Head of caudate nucleus (tissue), 42 donors: ENCODE results near the gene IREB2.

Source experiments
- DNase-seq, 42 donors: peaks; one replicate each; pipeline versions ENCODE4 v3.0.0 to v3.0.0-alpha.2; 2020 to 2021; ENCODE audit warnings: mixed read lengths in 7 of 42
- intact Hi-C: fragments of 100-400 bp; cut with DNase I; formaldehyde crosslinking; loops from one replicate; pipeline ENCODE4 v1.15.0; 2022

IREB2 gene

GRCh38 chr15:78405336-78405924, 32.6 kb upstream of the IREB2 start:
- intact Hi-C loops: no loop called here
- no peak for DNase-seq

DNA sequence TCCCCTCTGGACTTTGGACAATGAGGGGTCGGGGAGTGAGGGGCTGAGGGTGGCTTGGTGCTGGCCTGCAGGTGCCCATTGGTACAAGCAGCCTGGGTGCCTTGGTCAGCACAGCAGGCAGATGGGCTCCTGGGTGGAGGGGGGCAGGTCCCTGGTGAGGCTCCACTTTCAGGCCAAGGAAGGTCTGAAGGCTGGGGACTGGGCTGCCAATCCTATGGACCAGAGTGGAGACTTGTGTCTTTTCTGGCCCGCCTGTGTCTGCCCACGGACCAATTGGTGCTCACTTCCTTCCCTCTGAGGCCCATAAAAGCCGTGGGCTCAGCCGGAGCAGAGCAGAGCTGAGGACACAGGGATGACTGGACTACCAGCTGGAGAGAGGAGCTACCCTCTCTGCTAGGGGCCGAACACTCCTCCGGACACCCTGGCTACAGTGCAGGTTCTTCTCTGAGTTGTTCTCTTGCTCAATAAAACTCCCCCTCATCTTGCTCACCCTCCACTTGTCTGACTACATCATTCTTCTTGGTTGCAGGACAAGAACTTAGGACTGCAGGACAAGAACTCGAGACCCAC, 31.9 kb upstream of the IREB2 start:
- intact Hi-C loops: no loop called here
- DNase-seq: no peak

GRCh38 chr15:78407608-78408354, 30.2 kb upstream of the IREB2 start:
- no peak for DNase-seq

DNA sequence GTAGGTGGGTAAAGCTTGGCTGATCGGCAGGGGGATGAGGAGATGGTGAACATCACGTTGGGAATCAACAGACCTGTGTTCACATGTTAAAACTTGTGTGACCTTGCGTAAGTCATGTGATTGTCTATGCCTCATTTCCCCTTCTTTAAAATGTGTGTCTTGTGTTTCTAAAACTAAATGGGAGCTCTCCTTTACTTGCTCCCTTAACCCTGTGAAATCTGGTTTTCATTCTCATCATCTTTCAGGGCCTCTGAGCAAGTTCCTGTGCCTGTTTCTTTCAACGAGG, 29.7 kb upstream of the IREB2 start:
- DNase-seq: no peak
- intact Hi-C loops: no loop called here

More at GRCh38 chr15:78407608-78408354, 30.2 kb upstream of the IREB2 start:
- intact Hi-C loops: no loop called here

GRCh38 chr15:78408961-78409360, 29.1 kb upstream of the IREB2 start:
- intact Hi-C loops: no loop called here
- DNase-seq: no peak

DNA sequence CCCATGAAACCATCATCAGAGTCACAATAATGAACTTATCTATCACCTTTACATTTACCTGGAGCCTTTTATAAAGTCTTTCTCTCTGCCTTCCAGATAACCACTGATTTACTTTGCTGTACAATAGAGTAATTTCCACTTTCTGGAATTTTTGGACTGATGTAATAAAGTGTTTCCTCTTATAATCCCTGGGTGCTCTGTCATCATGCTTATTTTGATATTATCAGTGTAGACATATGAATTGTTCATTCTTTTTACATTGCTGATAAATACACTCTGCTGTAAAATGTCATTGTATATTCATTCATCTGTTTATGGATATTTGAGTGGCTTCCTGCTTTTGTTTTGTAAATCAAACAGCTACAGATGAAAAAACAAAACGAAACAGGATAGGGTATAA, 27.0 kb upstream of the IREB2 start:
- intact Hi-C loops: no loop called here
- DNase-seq: no peak

GRCh38 chr15:78414621-78415250, 23.3 kb upstream of the IREB2 start:
- peak in 4 of 42 donors; percentile 9 to 45 (median 22) for DNase-seq
- intact Hi-C loops: no loop called here

DNA sequence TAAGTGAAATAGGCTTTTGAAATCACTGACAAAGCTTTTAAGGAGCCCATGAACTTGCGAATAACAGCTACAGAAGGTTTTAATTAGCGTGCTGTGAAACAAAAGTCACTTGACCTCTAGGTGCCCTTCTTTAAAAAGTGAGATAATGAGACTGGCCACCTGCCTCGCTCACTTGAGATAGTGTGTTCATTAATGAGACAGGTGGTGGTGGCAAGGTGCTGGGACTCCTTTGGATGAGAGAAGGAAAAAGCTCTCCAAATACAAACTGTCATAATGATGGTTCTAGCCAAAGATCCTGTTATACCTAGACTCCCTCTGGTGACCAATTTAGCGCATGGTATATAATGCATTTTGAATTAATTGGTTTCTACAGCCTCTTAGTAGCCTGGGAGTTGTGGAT, 22.7 kb upstream of the IREB2 start:
- DNase-seq: no peak
- intact Hi-C loops: no loop called here

DNA sequence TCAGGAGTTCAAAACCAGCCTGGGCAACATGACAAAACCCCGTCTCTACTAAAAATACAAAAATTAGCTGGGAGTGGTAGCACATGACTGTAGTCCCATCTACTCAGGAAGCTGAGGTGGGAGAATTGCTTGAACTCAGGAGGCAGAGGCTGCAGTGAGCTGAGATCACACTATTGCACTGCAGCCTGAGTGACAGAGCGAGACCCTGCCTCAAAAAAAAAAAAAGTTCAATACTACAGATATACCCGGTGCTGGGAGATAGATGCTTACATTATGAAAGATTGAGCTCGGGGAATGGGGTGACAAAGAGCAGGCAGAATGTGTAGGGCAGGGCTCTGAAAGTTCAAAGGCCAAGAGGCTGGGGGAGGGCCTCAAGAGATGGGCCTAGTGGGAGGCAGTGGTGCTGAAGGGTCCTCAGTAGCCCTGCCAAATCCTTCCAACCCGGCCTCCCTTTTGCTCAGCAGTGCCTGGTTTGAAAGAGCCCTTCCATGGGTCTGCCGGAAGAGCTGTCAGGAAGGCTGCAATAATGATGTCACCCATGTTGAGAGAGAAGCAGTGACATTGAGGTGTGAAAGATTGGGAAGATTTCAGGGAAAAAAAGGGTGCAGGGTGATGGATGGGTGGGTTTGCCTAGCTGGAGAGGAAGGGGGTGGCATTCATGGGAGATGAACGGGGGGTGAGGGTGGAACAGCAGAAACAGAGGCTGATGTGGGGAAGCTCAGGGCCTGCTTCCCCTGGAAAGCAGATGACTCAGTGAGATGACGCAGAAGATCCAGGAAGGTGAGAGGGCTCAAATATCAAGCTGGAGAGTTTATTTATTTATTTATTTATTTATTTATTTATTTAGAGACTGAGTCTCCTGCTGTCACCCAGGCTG, 20.0 kb upstream of the IREB2 start:
- DNase-seq: no peak
- intact Hi-C loops: no loop called here

DNA sequence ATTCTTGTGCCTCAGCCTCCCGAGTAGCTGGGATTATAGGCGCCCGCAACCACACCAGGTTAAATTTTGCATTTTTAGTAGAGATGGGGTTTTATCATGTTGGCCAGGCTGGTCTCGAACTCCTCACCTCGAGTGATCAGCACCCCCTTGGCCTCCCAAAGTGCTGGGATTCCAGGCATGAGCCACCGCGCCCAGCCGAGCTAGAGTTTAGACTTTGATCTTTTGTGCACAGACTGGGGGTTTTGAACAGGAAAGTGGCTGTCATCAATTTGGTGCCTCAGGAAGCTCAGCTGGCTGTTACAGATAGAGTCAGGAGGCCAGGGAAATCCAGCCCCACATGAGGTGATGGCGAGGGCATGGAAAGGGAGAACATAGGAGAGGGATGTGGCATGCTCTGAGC, 19.3 kb upstream of the IREB2 start:
- intact Hi-C loops: no loop called here
- no peak for DNase-seq

- no peak for DNase-seq
- intact Hi-C loops: no loop called here
Observed at GRCh38 chr15:78419367-78419766, 18.6 kb upstream of the IREB2 start.

- intact Hi-C loops: loop anchor here (5.0 to 10.0 kb wide), 2 partner anchors 65 to 113 kb away; no protein-coding TSS in a partner anchor
- no peak for DNase-seq
Observed at GRCh38 chr15:78420220-78420619, 17.8 kb upstream of the IREB2 start.

- intact Hi-C loops: loop anchor here (5.0 to 10.0 kb wide), 2 partner anchors 64 to 113 kb away; no protein-coding TSS in a partner anchor
- no peak for DNase-seq
Observed at GRCh38 chr15:78420766-78421165, 17.2 kb upstream of the IREB2 start.

- intact Hi-C loops: loop anchor here (5.0 to 10.0 kb wide), 2 partner anchors 63 to 114 kb away; no protein-coding TSS in a partner anchor
- DNase-seq: no peak
Observed at GRCh38 chr15:78421238-78421965, 16.6 kb upstream of the IREB2 start.

GRCh38 chr15:78422571-78423340, 15.3 kb upstream of the IREB2 start:
- peak in 41 of 42 donors; percentile 54 to 91 (median 75) for DNase-seq

GRCh38 chr15:78424673-78425072, 13.3 kb upstream of the IREB2 start:
- intact Hi-C loops: loop anchor here (5.0 to 10.0 kb wide), 2 partner anchors 60 to 117 kb away; no protein-coding TSS in a partner anchor
- no peak for DNase-seq

More at GRCh38 chr15:78422571-78423340, 15.3 kb upstream of the IREB2 start:
- intact Hi-C loops: loop anchor here (5.0 to 10.0 kb wide), 2 partner anchors 62 to 115 kb away; no protein-coding TSS in a partner anchor

- intact Hi-C loops: loop anchor here (10.0 kb wide), 1 partner anchor 59 kb away; no protein-coding TSS in a partner anchor
- no peak for DNase-seq
Observed at GRCh38 chr15:78425643-78426042, 12.4 kb upstream of the IREB2 start.
